ENCODE data around the gene E2F6.
"Not testable (repeated sequence)": the region's sequence is repeated elsewhere in the genome, so short reads cannot be mapped to it uniquely, and the experiment has no call there.

- not testable (repeated sequence) for TF ChIP-seq CTCF (IDR thresholded peaks at IDR 0.05; ENCODE audit: low read depth, low read length, missing input control); YY1 (IDR thresholded peaks at IDR 0.05); RAD21 (IDR thresholded peaks at IDR 0.05); RXRA (IDR thresholded peaks at IDR 0.05); ZBTB33 (IDR thresholded peaks at IDR 0.05); TAF1 (conservative IDR thresholded peaks at IDR 0.05); JUND (IDR thresholded peaks at IDR 0.05); SP1 (IDR thresholded peaks at IDR 0.05); EGR1 (IDR thresholded peaks at IDR 0.05; ENCODE audit: low read depth in 2 of 2); GABPA (IDR thresholded peaks at IDR 0.05 in 1 of 2, conservative IDR thresholded peaks at IDR 0.05 in 1 of 2); FOXA1 (IDR thresholded peaks at IDR 0.05)
- TF ChIP-seq, protein P1, sequence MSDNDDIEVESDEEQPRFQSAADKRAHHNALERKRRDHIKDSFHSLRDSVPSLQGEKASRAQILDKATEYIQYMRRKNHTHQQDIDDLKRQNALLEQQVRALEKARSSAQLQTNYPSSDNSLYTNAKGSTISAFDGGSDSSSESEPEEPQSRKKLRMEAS (IDR thresholded peaks at IDR 0.05) = not testable (repeated sequence)
- TF ChIP-seq, protein P2, sequence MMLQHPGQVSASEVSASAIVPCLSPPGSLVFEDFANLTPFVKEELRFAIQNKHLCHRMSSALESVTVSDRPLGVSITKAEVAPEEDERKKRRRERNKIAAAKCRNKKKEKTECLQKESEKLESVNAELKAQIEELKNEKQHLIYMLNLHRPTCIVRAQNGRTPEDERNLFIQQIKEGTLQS (IDR thresholded peaks at IDR 0.05) = not testable (repeated sequence)
Observed at GRCh38 chr2:11405074-11405406, 60.9 kb downstream of the E2F6 start.
